ENCODE results near the gene CDON. TPM values are rescaled to one million over a fixed set of nuclear protein-coding genes. Genes with fewer than 3 reads are reported as not detected.

Gene CDON
- total RNA-seq, 1 donor: 12.3 TPM

GRCh38 chr11:125945011-125945796 lies 117.5 kb downstream of the CDON start:
- peaks cover 3% of the 10 kb centered on the region for H3K27me3 ChIP-seq (ENCODE audit: insufficient read depth, low read length)
- H3K9me3 ChIP-seq (ENCODE audit: low read depth, low read length): no peaks in the 10 kb centered on the region
- no peak overlapping the region for H3K4me3 ChIP-seq (ENCODE audit: insufficient read depth, low read length)
- DNase-seq (ENCODE audit: insufficient read length, low spot score, missing footprints): peak; percentile 59
- H3K4me2 ChIP-seq (ENCODE audit: insufficient read depth, low read length): no peak overlapping the region
- H2AFZ ChIP-seq (ENCODE audit: low read length): no peak overlapping the region
- H4K20me1 ChIP-seq (ENCODE audit: insufficient read depth, low read length): no peaks in the 10 kb centered on the region
- no peaks in the 10 kb centered on the region for H3K36me3 ChIP-seq (ENCODE audit: insufficient read depth, low read length)
- H3K4me1 ChIP-seq (ENCODE audit: insufficient read depth, low read length): peaks cover 8% of the 10 kb centered on the region
- H3K27ac ChIP-seq (ENCODE audit: low read depth, low read length): no peak overlapping the region
- H3K79me2 ChIP-seq (ENCODE audit: insufficient read depth, low read length): no peaks in the 10 kb centered on the region
- TF ChIP-seq CTCF (IDR thresholded peaks at IDR 0.05; ENCODE audit: extremely low read depth, low read depth, low read length): no peak

- Histone ChIP-seq H2AFZ (ENCODE audit: low read length) (no peak overlapping the region), H3K9me3 (ENCODE audit: low read depth, low read length) (no peaks in the 10 kb centered on the region), H3K27me3 (ENCODE audit: insufficient read depth, low read length) (peaks cover 3% of the 10 kb centered on the region), H3K27ac (ENCODE audit: low read depth, low read length) (no peak overlapping the region), H3K4me1 (ENCODE audit: insufficient read depth, low read length) (peaks cover 8% of the 10 kb centered on the region), H3K36me3 (ENCODE audit: insufficient read depth, low read length) (no peaks in the 10 kb centered on the region), H4K20me1 (ENCODE audit: insufficient read depth, low read length) (no peaks in the 10 kb centered on the region), H3K4me3 (ENCODE audit: insufficient read depth, low read length) (no peak overlapping the region), H3K79me2 (ENCODE audit: insufficient read depth, low read length) (no peaks in the 10 kb centered on the region), H3K4me2 (ENCODE audit: insufficient read depth, low read length) (no peak overlapping the region)
- no peak for TF ChIP-seq CTCF (IDR thresholded peaks at IDR 0.05; ENCODE audit: extremely low read depth, low read depth, low read length)
- DNase-seq (ENCODE audit: insufficient read length, low spot score, missing footprints): no peak
Observed at GRCh38 chr11:125944350-125945010, 118.2 kb downstream of the CDON start.

- no peak for TF ChIP-seq CTCF (IDR thresholded peaks at IDR 0.05; ENCODE audit: extremely low read depth, low read depth, low read length)
Observed at GRCh38 chr11:125943661-125944349, 118.9 kb downstream of the CDON start.

More at GRCh38 chr11:125943661-125944349, 118.9 kb downstream of the CDON start:
- Histone ChIP-seq H3K4me1 (ENCODE audit: insufficient read depth, low read length) (peaks cover 8% of the 10 kb centered on the region), H3K27ac (ENCODE audit: low read depth, low read length) (no peak overlapping the region), H4K20me1 (ENCODE audit: insufficient read depth, low read length) (no peaks in the 10 kb centered on the region), H3K4me3 (ENCODE audit: insufficient read depth, low read length) (no peak overlapping the region), H3K4me2 (ENCODE audit: insufficient read depth, low read length) (no peak overlapping the region), H3K27me3 (ENCODE audit: insufficient read depth, low read length) (peaks cover 3% of the 10 kb centered on the region), H3K79me2 (ENCODE audit: insufficient read depth, low read length) (no peaks in the 10 kb centered on the region), H3K9me3 (ENCODE audit: low read depth, low read length) (no peaks in the 10 kb centered on the region), H3K36me3 (ENCODE audit: insufficient read depth, low read length) (no peaks in the 10 kb centered on the region), H2AFZ (ENCODE audit: low read length) (no peak overlapping the region)
- DNase-seq (ENCODE audit: insufficient read length, low spot score, missing footprints): peak; percentile 26

All from osteoblast (primary cell).